GM21390 (cell line): ENCODE results near the gene RGL1.

Experiments
- ATAC-seq: cut with Tn5 transposase; IDR thresholded peaks from one replicate; pipeline ENCODE4 v1.9.1; 2021; ENCODE audit not compliant: unreplicated experiment

The RGL1 gene

GRCh38 chr1:183886853-183887252 lies 81.9 kb downstream of the RGL1 start:
- no peak for ATAC-seq

GRCh38 chr1:183887826-183888819 lies 83.2 kb downstream of the RGL1 start:
- ATAC-seq, result no peak

GRCh38 chr1:183889095-183889494 lies 84.2 kb downstream of the RGL1 start:
- ATAC-seq, result no peak

DNA sequence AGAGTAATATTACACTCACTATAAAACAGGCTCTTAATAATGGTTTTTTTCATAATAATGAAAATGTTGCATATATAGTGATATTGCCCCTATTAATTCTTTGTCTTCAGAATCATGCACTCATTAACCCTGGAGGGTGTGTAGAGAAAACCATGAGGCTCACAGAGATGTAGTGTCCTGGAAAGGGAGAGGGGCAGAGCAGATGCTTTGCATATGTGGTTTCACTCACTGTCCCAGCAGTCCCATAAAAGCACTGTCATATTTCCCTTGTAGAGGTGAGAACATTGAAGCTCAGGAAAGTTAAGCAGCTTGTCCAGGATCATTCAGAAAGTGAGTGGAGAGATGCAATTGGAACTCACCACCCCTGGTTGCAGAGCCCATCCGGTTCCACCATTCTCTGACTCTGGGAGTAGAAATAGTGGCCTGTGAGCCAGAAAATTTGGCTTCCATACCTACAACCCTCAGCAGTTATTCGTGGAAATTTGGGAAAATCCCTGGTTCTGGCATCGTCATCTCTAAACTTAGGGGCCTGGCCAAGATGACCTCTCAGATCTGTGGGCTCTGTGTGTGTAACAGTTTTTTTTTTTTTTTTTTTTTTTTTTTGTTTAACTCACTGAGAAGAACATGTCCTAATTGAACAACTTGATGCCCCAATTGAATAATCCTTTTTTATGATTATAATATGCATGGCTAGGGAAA lies 86.4 kb downstream of the RGL1 start:
- ATAC-seq, result peak; percentile 76

DNA sequence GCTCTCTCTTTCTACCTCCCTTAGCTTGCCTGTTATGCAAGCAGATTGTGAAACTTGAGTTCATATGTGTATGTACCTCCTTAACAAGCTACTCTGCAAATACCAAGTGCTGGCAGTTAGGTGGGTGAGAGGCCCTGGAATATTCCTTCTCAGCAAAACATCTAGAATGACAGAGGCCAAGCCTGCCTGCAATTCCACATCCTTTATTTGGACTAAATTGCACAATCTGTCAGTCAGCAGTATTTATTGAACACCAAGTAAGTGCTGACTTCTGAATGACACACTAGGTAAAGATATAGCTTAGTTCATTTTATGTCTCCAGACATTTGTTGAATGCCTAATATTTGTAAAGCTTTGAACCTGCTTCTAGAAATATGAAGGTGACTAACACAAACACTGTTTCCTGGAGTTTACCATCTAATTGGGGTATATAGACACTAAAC lies 87.5 kb downstream of the RGL1 start:
- no peak for ATAC-seq

DNA sequence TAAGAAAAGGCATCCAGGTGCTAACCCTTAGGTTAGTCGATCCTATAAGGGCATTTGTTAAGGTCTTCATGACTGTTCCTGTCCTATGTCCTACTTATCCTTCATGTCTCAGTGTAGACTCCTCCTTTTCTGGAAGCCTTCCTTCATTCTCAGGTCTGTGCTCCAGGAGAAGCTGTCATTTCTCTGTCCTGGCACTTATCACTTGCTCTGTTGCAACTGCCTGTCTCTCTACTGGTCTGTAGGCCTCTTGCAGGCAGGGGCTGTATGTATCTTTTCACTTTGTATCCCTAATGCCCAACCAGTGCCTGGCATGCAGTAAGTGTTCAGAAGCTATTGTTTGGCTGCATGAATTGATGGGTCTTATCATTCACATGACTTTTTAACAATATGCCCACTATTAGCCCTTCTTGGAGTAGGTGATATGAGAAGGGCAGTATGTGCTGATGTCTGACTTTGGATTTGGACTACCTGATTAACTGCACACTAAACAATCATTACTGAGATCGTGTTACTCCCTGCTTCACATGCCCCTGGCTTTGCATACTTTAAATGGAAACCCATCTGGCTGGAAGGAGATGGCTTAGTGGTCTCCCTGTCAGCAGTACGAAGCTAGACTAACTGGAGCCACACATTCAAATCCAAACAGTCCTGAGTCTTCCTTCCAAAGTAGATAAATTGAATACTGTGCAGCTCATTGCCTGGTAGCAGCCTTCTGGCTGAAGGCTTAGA lies 88.8 kb downstream of the RGL1 start:
- no peak for ATAC-seq

GRCh38 chr1:183894290-183894565 lies 89.3 kb downstream of the RGL1 start:
- ATAC-seq, result no peak

GRCh38 chr1:183896466-183897048 lies 91.6 kb downstream of the RGL1 start:
- ATAC-seq, result no peak

DNA sequence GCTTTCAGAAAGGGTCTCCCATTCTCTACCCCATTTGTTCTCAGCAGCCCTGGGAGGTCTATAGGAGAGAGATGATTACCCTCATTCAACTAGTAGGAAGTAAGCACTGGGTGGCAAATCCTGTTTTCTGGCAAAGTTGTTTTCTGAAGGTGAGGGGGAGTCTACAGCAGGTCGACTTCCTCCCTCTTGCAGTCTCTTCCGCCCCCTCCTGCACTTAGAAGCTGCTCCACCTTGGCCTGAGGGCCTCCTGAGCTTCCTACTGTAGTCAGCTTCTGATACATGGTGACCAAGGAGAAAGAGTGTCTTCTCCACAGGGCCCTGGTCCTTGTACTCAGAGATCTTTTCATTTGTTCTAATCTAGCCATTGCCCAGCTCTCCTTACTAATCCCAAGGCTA lies 93.1 kb downstream of the RGL1 start:
- peak; percentile 23 for ATAC-seq

DNA sequence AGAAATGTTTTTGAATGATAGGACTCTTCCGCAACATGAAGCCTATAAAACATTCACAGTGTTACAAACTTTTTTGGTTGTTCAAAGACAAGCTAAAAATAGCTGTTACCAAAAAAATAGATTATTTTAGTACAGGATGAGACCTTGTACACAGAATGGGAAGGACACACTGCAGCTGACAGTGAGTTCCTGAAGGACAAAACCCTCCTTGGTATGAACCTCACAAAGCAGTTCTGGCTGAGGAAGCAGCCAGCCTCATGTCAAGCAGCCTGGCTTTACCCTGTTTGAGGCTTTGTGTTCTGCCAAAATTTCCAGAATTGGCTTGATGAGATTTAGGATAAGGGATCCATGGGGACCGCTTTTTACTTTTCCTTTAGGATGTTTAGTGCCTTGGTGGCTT lies 93.7 kb downstream of the RGL1 start:
- no peak for ATAC-seq

DNA sequence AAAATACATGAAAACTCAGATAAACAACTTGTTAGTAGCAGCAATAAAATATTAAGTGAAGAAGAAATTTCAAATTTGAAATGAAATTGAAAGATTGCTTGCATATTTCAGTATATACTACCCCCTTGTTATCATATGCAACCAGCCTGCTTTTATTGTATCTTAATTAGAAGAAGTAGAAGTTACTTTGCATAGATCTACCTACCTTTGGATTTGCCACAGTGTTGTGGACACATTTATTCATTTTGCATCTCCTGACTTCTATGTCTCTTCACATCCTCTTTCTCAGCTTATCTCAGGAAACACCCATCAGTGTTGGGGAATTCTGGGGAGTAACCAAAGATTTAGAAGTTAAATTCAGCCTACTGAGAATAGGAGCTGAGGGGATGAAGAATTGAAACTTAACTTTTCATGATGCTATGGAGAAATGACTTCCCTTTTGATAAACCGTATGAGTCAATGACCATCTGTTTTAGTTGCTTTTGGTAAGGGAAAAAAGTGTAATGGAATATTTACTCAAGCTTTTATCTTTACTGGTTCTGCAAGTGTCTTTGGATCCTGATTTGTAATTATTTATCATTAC lies 96.9 kb downstream of the RGL1 start:
- ATAC-seq, result no peak

- no peak for ATAC-seq
These were observed 98.2 kb downstream of the RGL1 start for GRCh38 chr1:183903101-183903500.

- ATAC-seq, result no peak
These were observed 100.7 kb downstream of the RGL1 start for GRCh38 chr1:183905508-183906113.

- ATAC-seq, result no peak
These were observed 102.2 kb downstream of the RGL1 start for GRCh38 chr1:183907070-183907469.

- ATAC-seq, result no peak
These were observed 103.2 kb downstream of the RGL1 start for GRCh38 chr1:183908079-183908478.

- ATAC-seq, result no peak
These were observed 104.8 kb downstream of the RGL1 start for GRCh38 chr1:183909672-183910071.

GRCh38 chr1:183910845-183911244 lies 105.9 kb downstream of the RGL1 start:
- ATAC-seq, result peak; percentile 33

DNA sequence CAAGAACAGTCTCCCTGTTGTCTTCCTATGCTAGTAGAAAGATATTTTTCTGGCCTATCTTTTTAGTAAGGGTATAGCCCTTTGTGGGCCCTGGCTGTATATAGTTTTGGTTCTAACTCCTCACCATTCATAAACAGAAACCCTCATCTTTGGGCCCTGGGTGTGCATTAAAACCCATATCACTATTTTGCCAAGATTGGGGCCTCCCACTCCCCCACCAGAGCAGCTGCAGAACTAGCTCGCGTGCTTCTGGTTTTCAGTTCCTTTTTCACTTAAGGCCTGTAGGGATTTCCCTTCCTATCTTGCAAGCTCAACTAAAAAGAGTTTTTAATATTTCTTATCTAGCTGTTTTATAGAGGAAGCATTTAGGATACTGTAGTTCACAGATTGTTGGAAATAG lies 106.4 kb downstream of the RGL1 start:
- ATAC-seq, result peak; percentile 64

GRCh38 chr1:183912265-183912886 lies 107.5 kb downstream of the RGL1 start:
- ATAC-seq, result peak; percentile 59

DNA sequence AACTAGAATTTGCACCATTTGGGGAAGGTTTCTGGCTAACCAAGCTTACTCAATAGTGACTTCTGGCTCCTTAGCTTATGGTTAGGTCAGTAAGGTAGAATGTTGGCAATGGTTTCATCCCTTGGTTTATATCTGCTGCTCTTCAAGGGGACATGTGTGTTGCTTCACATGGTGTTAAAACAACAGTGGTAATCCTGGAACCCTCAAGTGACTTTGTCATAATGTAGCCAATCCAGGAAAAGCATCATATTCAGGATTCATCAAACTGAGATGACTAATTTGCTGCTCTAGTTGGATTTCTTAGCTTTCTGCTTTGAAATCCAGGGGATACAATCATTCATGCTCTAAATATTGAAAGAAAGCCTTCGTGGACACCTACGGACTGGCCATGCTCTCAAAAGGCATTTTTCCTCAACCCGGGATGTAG lies 108.7 kb downstream of the RGL1 start:
- no peak for ATAC-seq
